HG02798 (cell line): ENCODE measurements around the gene TMEM106C.
A peak's percentile ranks its signal among the peaks of the same experiment; 100 is the strongest.

ENCODE experiments used
- ATAC-seq: cut with Tn5 transposase; IDR thresholded peaks from one replicate; pipeline ENCODE4 v1.9.1; 2021; ENCODE audit warnings: mild to moderate bottlenecking; ENCODE audit not compliant: unreplicated experiment, poor library complexity

TMEM106C gene

DNA sequence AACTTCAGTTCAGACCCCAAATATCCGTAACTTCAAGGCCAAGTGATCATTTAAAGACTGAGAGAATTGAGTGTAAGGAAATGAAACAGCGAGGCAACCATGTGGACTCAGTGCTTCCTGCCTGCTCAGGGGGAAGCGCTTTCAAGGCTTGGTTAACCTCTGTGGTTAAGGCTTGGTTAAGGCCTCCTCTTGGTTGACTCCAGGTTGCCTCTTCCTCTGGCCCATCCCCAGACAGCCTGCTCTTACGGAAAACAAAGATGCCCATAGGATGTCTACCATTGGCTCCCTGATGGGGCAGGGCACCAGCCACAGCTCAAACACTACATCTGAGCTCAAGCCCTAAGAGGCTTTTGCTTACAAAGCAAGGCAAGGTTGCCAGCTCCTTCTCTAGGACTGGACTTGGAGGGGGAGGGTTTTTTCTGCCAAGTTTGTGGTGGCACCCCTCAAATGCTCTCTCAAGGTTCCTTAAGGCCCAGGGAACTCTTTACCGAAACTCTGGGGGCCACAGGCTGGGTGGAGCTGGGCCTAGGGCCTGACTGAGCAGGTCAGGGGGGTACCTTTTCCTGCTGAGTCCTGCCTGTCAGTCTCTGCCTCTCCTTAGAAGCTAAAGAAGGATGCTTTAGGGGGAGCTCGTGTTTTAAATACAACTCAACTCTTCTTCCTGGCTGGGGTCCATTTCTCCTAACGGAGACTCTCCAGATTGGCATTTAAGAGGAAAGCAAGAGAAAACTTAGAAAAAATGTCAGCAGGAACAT lies 27.1 kb downstream of the TMEM106C start:
- ATAC-seq = peak; percentile 79

GRCh38 chr12:47991106-47992061 lies 28.0 kb downstream of the TMEM106C start:
- ATAC-seq = no peak

- ATAC-seq = no peak
These were observed 29.4 kb downstream of the TMEM106C start for GRCh38 chr12:47992776-47993175.

DNA sequence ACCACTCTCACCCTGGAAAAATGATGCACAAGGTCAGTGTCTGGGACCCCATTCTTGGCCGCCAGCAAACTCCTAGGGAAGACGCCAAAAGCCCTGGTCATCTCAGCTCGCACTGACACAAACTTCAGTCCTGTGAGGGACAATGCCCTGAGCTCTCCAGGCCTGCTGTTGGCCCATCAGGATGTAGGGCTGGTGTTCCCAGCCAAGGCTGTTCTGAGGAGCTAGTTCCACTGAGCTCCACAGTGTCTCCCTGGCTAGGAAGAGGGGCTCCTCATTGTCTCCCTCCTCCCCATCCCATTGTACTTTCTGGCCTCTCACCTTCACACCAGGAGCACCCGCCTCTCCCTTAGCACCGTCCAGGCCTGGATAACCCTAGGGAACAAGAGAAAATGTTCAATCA lies 30.1 kb downstream of the TMEM106C start:
- no peak for ATAC-seq

GRCh38 chr12:47995981-47996401 lies 32.6 kb downstream of the TMEM106C start:
- ATAC-seq = no peak

DNA sequence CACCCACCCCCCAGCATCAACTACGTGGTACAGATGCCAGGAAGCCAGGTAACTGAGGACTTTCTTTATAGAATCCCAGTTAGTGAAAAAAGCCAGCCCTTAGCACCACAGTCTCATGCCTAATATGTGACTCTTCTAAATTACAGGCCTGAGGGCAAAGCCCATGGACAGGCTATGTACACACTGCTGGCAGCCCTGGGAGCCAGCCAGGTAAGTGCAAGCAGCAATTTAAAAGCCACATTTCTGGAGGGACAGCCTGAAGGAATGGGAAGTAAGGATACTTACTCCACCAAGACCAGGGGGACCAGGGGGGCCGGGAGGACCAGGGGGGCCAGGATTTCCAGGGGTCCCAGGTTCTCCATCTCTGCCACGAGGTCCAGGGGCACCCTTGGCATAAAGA lies 33.9 kb downstream of the TMEM106C start:
- no peak for ATAC-seq

- ATAC-seq = no peak
These were observed 36.4 kb downstream of the TMEM106C start for GRCh38 chr12:47999816-48000215.

- ATAC-seq = no peak
These were observed 37.6 kb downstream of the TMEM106C start for GRCh38 chr12:48000878-48001504.

DNA sequence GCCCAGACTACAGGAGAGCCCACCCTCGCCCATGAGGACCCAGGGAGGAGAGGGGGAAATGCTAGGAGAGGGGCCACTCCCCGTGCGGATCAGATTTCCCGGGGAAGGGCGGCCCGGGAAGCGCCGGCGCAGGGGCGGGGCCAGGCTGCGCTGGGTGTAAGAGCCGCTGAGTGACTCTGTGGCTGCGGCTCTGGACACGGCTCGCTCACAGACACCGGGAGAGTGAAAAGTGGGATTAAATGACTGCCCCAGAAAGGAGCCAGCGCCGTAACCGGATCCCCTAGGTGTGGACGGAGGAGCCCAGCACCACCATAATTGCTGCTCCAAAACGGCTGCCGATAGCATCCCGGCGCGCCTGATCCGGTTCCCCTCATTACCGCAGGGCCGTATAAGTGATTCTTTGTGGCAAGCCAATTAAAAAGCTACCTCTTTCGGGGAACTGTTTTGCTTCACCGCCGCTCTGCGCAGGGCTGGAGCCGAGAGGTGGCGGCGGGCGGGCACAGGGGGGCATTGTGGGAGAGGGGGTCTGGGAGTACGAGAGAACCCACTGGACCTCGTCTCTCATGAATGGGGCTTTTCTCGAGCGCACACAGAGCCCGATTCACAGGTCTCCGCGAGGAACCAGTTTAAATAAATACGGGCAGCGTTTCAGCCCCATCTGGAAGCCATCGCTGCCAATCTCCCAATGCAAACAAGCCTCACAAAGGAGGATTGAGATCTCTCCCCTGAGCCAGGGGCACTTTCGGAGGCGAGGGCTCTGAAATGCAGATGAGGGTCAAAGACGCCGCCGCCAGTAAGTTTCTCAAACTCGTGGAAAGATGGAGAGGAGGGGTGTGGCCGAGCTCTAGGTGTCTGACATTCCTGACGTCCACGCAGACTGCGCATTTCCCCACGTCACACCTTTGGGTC lies 38.4 kb downstream of the TMEM106C start:
- no peak for ATAC-seq

DNA sequence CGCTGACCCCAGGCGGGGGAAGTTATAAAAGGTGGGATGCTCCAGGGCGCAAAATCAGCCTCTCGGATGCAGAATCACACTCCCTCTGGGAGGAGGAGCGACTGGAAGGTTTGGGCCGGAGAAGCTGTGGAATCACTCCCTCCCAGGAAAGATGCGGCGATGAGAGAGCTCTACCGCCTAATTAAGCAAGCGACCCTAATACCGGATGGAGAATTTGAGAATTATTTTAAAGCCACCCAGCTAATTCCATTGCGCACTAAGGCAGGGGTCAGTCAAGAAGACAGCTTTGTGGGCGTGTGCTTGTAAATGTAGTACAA lies 39.0 kb downstream of the TMEM106C start:
- ATAC-seq = no peak

GRCh38 chr12:48002773-48003218 lies 39.4 kb downstream of the TMEM106C start:
- no peak for ATAC-seq

GRCh38 chr12:48003226-48004052 lies 40.0 kb downstream of the TMEM106C start:
- no peak for ATAC-seq

- ATAC-seq = no peak
These were observed 40.9 kb downstream of the TMEM106C start, which contains the start of gene COL2A1 for GRCh38 chr12:48004053-48004941. Gene COL2A1, minus strand, starts transcription at chr12:48004476. Its CDS starts 155 bp downstream, at chr12:48004321.

DNA sequence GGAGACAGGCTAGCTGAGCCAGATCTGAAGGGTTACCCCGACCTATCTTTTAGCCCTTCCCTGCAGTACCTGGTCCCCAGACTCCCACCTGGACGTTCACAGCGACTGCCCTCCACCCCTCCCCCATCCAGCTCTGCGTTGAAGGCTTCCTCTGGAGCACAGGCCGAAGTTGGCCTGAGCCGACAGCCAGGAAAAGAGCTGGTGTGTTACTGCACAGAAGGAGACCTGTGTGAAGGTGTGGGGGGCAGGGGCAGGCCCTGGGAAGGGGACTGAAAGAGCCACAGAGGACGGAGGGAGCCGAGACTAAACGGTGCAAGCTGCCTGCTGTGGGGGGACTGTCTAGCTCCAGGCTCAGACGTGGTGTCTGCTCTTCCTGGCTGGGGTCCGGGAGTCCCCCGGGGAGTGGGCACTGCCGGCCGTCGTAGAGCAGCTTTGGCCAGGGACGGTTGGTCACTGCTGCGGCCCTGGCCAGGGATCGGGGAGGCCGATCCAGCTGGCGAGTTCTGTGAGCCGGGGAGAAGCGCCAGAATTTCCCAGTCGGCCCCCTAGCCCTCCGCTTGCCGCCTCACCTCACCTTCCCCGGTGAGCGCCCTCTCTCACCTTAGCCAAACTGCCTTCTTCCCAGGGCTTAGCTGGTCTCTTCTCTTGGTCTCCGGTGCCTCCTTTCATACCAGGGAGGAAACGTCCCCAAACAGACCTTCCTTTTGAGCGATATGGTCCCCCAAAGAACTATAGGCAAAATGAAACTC lies 41.8 kb downstream of the TMEM106C start:
- ATAC-seq = no peak

DNA sequence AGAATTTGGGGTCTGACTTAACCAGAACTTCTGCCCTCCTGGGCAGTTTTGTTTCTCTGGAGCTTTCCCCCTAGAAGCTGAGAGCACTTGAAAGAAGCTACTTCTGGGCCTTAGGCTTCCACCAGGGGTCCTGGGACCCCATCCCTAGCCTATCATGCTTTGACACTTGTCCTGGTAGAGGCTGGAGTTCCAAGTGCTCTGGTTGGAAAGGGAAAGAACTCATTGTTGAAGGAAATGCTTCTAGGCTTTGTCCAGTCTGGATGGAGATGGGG lies 42.3 kb downstream of the TMEM106C start:
- no peak for ATAC-seq

- no peak for ATAC-seq
These were observed 43.8 kb downstream of the TMEM106C start for GRCh38 chr12:48007206-48007605.

DNA sequence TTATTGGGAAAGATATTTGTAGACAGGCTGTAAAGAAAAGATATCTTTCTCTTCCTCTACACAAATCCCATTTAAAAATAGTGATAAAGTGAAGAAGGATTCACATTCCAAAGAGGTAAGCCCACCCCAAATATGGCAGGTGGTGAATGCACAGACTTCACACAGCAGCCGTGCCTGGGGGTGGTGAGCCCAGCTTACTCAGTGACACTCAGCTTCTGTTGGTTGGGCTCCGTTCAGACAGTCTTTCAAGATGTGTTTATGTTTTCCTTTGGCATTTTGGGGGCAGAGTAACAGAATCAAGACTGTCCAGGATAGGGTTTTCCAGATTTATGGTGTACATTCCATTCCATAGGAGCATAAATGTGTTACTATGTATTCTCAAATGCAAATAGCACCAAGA lies 45.0 kb downstream of the TMEM106C start:
- no peak for ATAC-seq

- ATAC-seq = no peak
These were observed 45.6 kb downstream of the TMEM106C start for GRCh38 chr12:48008950-48009349.
